B cell (primary cell): ENCODE measurements around the gene MAD2L1BP. TPM values are rescaled to one million over a fixed set of nuclear protein-coding genes. Genes with fewer than 3 reads are reported as not detected.

Experiments used
- ATAC-seq: fragments of 200-7000 bp; cut with Tn5 transposase; one replicate; pipeline ENCODE4 v1.10.0; 2021; ENCODE audit warnings: low read depth, mild to moderate bottlenecking, moderate number of reproducible peaks, moderate library complexity
- CTCF ChIA-PET: fragments of 350-600 bp; sonication (Branson Sonifier 250); formaldehyde crosslinking; loops from one replicate; lab custom pipeline; 2021; ENCODE audit warnings: antibody characterized with exemption, inconsistent platforms; lab: Charles Lee
- POLR2A ChIA-PET: fragments of 350-600 bp; sonication (Branson Sonifier 250); formaldehyde crosslinking; loops from one replicate; lab custom pipeline; 2021; ENCODE audit warnings: antibody characterized with exemption; lab: Charles Lee
- DNase-seq: peaks from one replicate; pipeline ENCODE4 v3.0.0; 2013
- H2AFZ ChIP-seq: 2 replicates; pipeline ENCODE4 v1.6.1; 2012; ENCODE audit warnings: mild to moderate bottlenecking, low read depth, low read length; ENCODE audit not compliant: insufficient read depth, poor library complexity, severe bottlenecking
- H3K27ac ChIP-seq, 2 donors: 1 replicate in 1 of 2; 2 replicates in 1 of 2; pipeline ENCODE4 v1.5.1; 2012 to 2013; ENCODE audit warnings: low read length in 2 of 2, mild to moderate bottlenecking in 2 of 2, moderate library complexity in 1 of 2
- H3K27me3 ChIP-seq, 4 experiments: fragments of 200-600 bp in 1 of 4; sonication (generic) in 1 of 4; replicated peaks in 1 of 4; 1 replicate in 2 of 4; 2 replicates in 2 of 4; pipeline versions ENCODE4 v1.6.1 to v1.7.0; 2013 to 2016; ENCODE audit warnings: low read length in 3 of 4, mild to moderate bottlenecking in 2 of 4, mixed read lengths in 1 of 4, moderate library complexity in 1 of 4; ENCODE audit not compliant: insufficient read depth in 4 of 4, control insufficient read depth in 3 of 4; ENCODE audit errors: control extremely low read depth in 1 of 4
- H3K36me3 ChIP-seq, 2 experiments: replicated peaks in 1 of 2; 1 replicate in 1 of 2; 2 replicates in 1 of 2; pipeline versions ENCODE4 v1.6.1 to v1.7.1; 2013; ENCODE audit warnings: low read length in 1 of 2; ENCODE audit not compliant: insufficient read depth in 2 of 2, control insufficient read depth in 1 of 2; ENCODE audit errors: control extremely low read depth in 1 of 2, extremely low read depth in 1 of 2
- H3K4me1 ChIP-seq, 2 donors: fragments of 200-600 bp in 1 of 2; sonication (generic) in 1 of 2; 1 replicate in 1 of 2; 2 replicates in 1 of 2; pipeline versions ENCODE4 v1.5.1 to v1.6.1; 2013 to 2017; ENCODE audit warnings: low read length in 2 of 2; ENCODE audit not compliant: control insufficient read depth in 2 of 2, insufficient read depth in 2 of 2
- H3K4me2 ChIP-seq: replicated peaks from 2 replicates; pipeline ENCODE3; 2012; ENCODE audit warnings: mild to moderate bottlenecking, low read depth, low read length; ENCODE audit not compliant: poor library complexity, severe bottlenecking
- H3K4me3 ChIP-seq, 5 experiments: fragments of 200-600 bp in 1 of 5; sonication (generic) in 1 of 5; 1 replicate in 3 of 5; 2 replicates in 2 of 5; pipeline versions ENCODE4 v1.5.1 to v1.7.0; 2011 to 2016; ENCODE audit warnings: low read length in 4 of 5, mild to moderate bottlenecking in 4 of 5, low read depth in 2 of 5, control low read depth in 1 of 5, moderate library complexity in 1 of 5; ENCODE audit not compliant: insufficient read depth in 1 of 5; ENCODE audit errors: control extremely low read depth in 1 of 5, extremely low read depth in 1 of 5
- H3K79me2 ChIP-seq: fragments of 200-600 bp; sonication (generic); one replicate; pipeline ENCODE4 v1.6.0; 2016; ENCODE audit warnings: low read length; ENCODE audit not compliant: control insufficient read depth, insufficient read depth
- H3K9ac ChIP-seq: fragments of 200-600 bp; sonication (generic); 2 replicates; pipeline ENCODE4 v1.6.1; 2017; ENCODE audit warnings: mild to moderate bottlenecking, low read length, moderate library complexity
- H3K9me3 ChIP-seq, 3 donors: one replicate each; pipeline versions ENCODE4 v1.6.1 to v1.7.1; 2013; ENCODE audit warnings: low read length in 2 of 3; ENCODE audit not compliant: control insufficient read depth in 2 of 3, insufficient read depth in 1 of 3; ENCODE audit errors: control extremely low read depth in 1 of 3
- H4K20me1 ChIP-seq: 2 replicates; pipeline ENCODE4 v1.6.0; 2012; ENCODE audit warnings: mild to moderate bottlenecking, low read length; ENCODE audit not compliant: insufficient read depth, control insufficient read depth, poor library complexity, severe bottlenecking
- H3K27ac Mint-ChIP-seq: one replicate; pipeline ENCODE4 v1.8.0; 2021; ENCODE audit warnings: mixed read lengths
- H3K27me3 Mint-ChIP-seq: one replicate; pipeline ENCODE4 v1.8.0; 2021; ENCODE audit warnings: mixed read lengths
- H3K4me1 Mint-ChIP-seq: one replicate; pipeline ENCODE4 v1.8.0; 2021; ENCODE audit warnings: mixed read lengths
- H3K4me3 Mint-ChIP-seq: one replicate; pipeline ENCODE4 v1.8.0; 2021; ENCODE audit warnings: mixed read lengths
- H3K9me3 Mint-ChIP-seq: one replicate; pipeline ENCODE4 v1.8.0; 2022; ENCODE audit warnings: mixed read lengths; ENCODE audit not compliant: insufficient read depth
- CTCF ChIP-seq: fragments of 200-600 bp; IDR thresholded peaks from one replicate; pipeline ENCODE4 v1.8.0; 2022; ENCODE audit warnings: antibody characterized with exemption, mild to moderate bottlenecking
- EZH2 ChIP-seq: IDR thresholded peaks from 2 replicates; pipeline ENCODE4 v1.6.1; 2012; ENCODE audit warnings: borderline replicate concordance, low read depth, mild to moderate bottlenecking, moderate library complexity, low read length; ENCODE audit not compliant: insufficient read depth, poor library complexity, severe bottlenecking
- WGBS: methylation state at CpG from one replicate; pipeline ENCODE4 v1.1.5; 2013; ENCODE audit warnings: missing lambda C conversion rate; ENCODE audit not compliant: insufficient coverage; 5-methylcytosine and 5-hydroxymethylcytosine counted together
- intact Hi-C: fragments of 100-400 bp; cut with micrococcal nuclease; formaldehyde crosslinking; loops from one replicate; pipeline ENCODE4 v1.10.0; 2022
- polyA plus RNA-seq: library from polyadenylated mRNA; depleted of rRNA; stranded (reverse); fragments of >200 nt; gene quantifications from 2 replicates; pipeline ENCODE4 v1.2.3, GENCODE V29; 2012
- total RNA-seq, 2 donors: library from RNA; stranded (reverse); fragments of 120-200 nt in 1 of 2; gene quantifications; 1 replicate in 1 of 2; 2 replicates in 1 of 2; pipeline versions ENCODE4 v1.2.3 to v1.2.4, GENCODE V29; 2013 to 2022

MAD2L1BP gene
- total and polyA plus RNA-seq, 2 donors (not counting 1 experiment from before 2014, with no cell fraction given), result 32.7 to 35.4 TPM

- no peak for DNase-seq
- H3K27me3 Mint-ChIP-seq, result no peaks in the 10 kb centered on the region
- intact Hi-C loops, result no loop called here
- WGBS, result 95% methylated on average over 5 of the region's 6 CpGs
- Histone ChIP-seq H3K27ac (no peak overlapping the region), H3K4me2 (no peak overlapping the region), H4K20me1 (peaks cover 1% of the 10 kb centered on the region), H3K79me2 (peaks cover 4% of the 10 kb centered on the region), H2AFZ (no peak overlapping the region), H3K9me3 (no peaks in the 10 kb centered on the region), H3K4me3 (no peak overlapping the region), H3K9ac (no peak overlapping the region), H3K4me1 (peaks cover 2 to 3% of the 10 kb centered on the region in 2 donors), H3K36me3 (peaks cover 18 to 43% of the 10 kb centered on the region in 2 experiments), H3K27me3 (no peaks in the 10 kb centered on the region)
- H3K9me3 Mint-ChIP-seq, result no peaks in the 10 kb centered on the region
- H3K4me3 Mint-ChIP-seq, result no peak overlapping the region
- TF ChIP-seq EZH2 (no peak), CTCF (no peak)
- ChIA-PET CTCF (interaction anchor here (1.0 to 1.2 kb wide), 2 partner anchors 32 to 483 kb away, joined by 3 to 4 read pairs; no protein-coding TSS in a partner anchor), POLR2A (no interaction called here)
- peaks cover 5% of the 10 kb centered on the region for H3K4me1 Mint-ChIP-seq
- no peak for ATAC-seq
- H3K27ac Mint-ChIP-seq, result no peak overlapping the region
Measured at GRCh38 chr6:43613721-43614395, 21.8 kb upstream of the MAD2L1BP start.

GRCh38 chr6:43614396-43614730 is 21.3 kb upstream of the MAD2L1BP start:
- Histone ChIP-seq H3K36me3 (peaks cover 15 to 43% of the 10 kb centered on the region in 2 experiments), H3K9ac (no peak overlapping the region), H3K27me3 (no peaks in the 10 kb centered on the region), H3K4me2 (no peak overlapping the region), H3K27ac (no peak overlapping the region), H3K79me2 (peaks cover 4% of the 10 kb centered on the region), H3K4me1 (no peaks in the 10 kb centered on the region), H2AFZ (no peak overlapping the region), H4K20me1 (no peaks in the 10 kb centered on the region), H3K9me3 (no peaks in the 10 kb centered on the region), H3K4me3 (no peak overlapping the region)
- no peak for DNase-seq
- Mint-ChIP-seq H3K27me3 (no peaks in the 10 kb centered on the region), H3K9me3 (no peaks in the 10 kb centered on the region), H3K27ac (no peak overlapping the region), H3K4me1 (peaks cover 2% of the 10 kb centered on the region), H3K4me3 (no peak overlapping the region)
- ChIA-PET CTCF (interaction anchor here (1.0 kb wide), 1 partner anchor 31 kb away, joined by 4 read pairs; no protein-coding TSS in a partner anchor), POLR2A (no interaction called here)
- WGBS, result 95% methylated on average over 2 of the region's 3 CpGs
- TF ChIP-seq EZH2, result no peak
- no peak for TF ChIP-seq CTCF
- ATAC-seq, result no peak
- intact Hi-C loops, result no loop called here
